LNCAP (cell line): ENCODE results near the gene DNAJB13.

Source experiments
- CTCF ChIP-seq: fragments of 450-650 bp; IDR thresholded peaks from 2 replicates; pipeline ENCODE4 v1.5.1; 2017; ENCODE audit warnings: mild to moderate bottlenecking

DNAJB13 gene

GRCh38 chr11:73991471-73992006 is 40.7 kb downstream of the DNAJB13 start:
- TF ChIP-seq CTCF = no peak

- no peak for TF ChIP-seq CTCF
These were observed 44.4 kb downstream of the DNAJB13 start for GRCh38 chr11:73995247-73995646.

GRCh38 chr11:73995731-73996130 is 44.9 kb downstream of the DNAJB13 start:
- no peak for TF ChIP-seq CTCF

GRCh38 chr11:73996161-73996747 is 45.4 kb downstream of the DNAJB13 start:
- TF ChIP-seq CTCF = no peak

DNA sequence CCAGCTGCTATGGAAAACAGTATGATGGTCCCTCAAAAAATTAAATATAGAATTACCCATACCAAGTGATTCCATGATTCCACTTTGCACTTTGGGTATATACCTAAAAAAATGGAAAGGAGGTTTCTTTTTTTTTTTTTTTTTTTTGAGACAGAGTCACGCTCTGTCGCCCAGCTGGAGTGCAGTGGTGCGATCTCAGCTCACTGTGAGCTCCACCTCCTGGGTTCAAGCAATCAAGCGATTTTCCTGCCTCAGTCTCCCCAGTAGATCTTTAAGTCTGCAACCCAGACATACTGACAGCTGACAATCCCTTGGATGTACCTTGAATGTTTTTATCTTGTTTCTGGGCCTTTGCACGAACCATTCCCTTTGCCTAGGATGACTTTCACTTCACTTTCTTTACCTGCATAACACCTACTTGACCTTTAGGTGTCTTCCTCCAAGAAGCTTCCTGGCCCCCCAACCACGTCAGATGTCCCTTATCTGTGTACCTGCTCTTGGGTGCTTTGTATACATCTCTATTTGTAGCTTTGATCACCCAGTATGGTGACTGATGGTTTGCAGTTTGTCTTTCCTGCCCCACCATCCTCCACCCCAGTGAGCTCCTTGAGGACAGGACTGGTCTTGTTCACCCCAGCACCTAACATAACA is 46.4 kb downstream of the DNAJB13 start:
- TF ChIP-seq CTCF = no peak

DNA sequence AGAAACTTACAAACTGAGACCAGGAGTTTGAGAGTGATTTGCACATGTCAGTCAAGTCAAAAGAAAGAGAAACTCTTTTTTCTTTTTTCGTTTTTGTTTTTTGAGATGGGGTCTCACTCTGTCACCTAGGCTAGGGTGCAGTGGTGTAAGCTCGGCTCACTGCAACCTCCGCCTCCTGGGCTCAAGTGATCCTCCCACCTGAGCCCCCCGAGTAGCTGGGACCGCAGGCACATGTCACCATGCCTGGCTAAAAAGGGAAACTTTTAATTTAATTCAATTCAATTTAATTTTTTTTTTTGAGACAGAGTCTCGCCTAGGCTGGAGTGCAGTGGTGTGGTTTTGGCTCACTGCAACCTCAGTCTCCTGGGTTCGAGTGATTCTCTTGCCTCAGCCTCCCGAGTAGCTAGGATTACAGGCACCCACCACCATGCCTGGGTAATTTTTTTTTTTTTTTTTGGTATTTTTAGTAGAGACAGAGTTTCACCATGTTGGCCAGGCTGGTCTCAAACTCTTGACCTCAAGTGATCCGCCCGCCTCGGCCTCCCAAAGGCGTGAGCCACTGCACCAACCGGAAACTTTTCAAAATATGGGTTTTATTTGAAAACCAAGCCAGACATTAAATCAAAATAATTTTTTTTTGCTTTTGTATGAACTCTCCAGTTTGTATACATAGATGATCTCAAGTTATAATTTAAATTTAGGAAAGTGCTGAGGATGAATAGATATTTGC is 48.2 kb downstream of the DNAJB13 start:
- no peak for TF ChIP-seq CTCF

DNA sequence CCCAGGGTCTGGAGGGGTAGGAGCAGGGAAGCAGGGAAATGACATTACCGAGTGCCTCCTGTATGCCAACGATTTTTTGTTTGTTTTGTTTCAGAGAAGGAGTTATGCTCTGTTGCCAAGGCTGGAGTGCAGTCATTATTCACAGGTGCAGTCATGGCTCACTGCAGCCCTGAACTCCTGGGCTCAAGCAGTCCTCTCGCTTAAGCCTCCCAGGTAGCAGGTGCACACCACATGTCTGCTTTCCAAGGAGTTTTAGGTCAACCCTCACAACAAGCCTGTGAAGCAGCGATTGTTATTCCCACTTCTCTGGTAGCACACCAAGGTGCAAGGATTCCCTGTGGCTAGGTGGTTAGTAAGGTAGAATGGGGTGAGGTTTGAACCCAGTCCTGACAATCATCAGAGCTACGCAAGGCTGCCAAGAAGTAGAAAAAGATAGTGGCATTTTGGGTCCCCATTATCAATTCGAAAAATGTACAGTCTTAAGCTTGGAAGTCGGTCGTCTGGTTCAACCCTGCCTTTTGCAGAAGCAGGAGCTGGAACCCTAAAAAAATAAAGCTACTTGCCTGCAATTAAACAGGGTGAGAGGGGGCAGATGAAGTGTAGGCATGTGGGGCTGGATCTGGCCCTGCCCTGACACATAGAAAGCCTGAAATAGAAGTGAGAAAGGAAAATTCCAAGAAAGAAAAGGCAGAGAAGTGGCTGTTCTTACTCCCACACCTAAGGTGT is 48.9 kb downstream of the DNAJB13 start:
- no peak for TF ChIP-seq CTCF
